BJ (cell line): ENCODE results near the gene CCDC183. TPM values are rescaled to one million over a fixed set of nuclear protein-coding genes. Genes with fewer than 3 reads are reported as not detected.
"Not testable (repeated sequence)": the region's sequence is repeated elsewhere in the genome, so short reads cannot be mapped to it uniquely, and the experiment has no call there.

Source experiments
- CTCF ChIA-PET: fragments of 350-600 bp; formaldehyde crosslinking; extraction: SDS; loops from one replicate; lab custom pipeline; 2021; ENCODE audit warnings: antibody characterized with exemption, inconsistent platforms; lab: Yijun Ruan, JAX
- POLR2A ChIA-PET: fragments of 300-600 bp; sonication (Branson Sonifier 250); formaldehyde crosslinking; extraction: SDS; loops from one replicate; lab custom pipeline; 2021; ENCODE audit warnings: antibody characterized with exemption; lab: Charles Lee
- DNase-seq: peaks from one replicate; pipeline ENCODE4 v3.0.0-alpha.2; 2011; ENCODE audit warnings: low read depth
- H3K27me3 ChIP-seq: 2 replicates; pipeline ENCODE4 v1.6.0; 2011; ENCODE audit warnings: low read length; ENCODE audit not compliant: control insufficient read depth, insufficient read depth
- H3K36me3 ChIP-seq: 2 replicates; pipeline ENCODE4 v1.5.1; 2011; ENCODE audit warnings: low read length; ENCODE audit not compliant: control insufficient read depth, insufficient read depth
- H3K4me3 ChIP-seq: 2 replicates; pipeline ENCODE4 v1.5.1; 2011; ENCODE audit warnings: low read depth, mild to moderate bottlenecking, control low read depth, low read length
- CTCF ChIP-seq: IDR thresholded peaks from 2 replicates; pipeline ENCODE4 v1.5.1; 2011; ENCODE audit warnings: low read depth, mild to moderate bottlenecking, control low read depth, inconsistent platforms, low read length, moderate library complexity; ENCODE audit not compliant: insufficient read depth
- polyA plus RNA-seq: library from polyadenylated mRNA; depleted of rRNA; stranded (reverse); fragments of >200 nt; gene quantifications from 2 replicates; pipeline ENCODE4 v1.2.3, GENCODE V29; 2011

The CCDC183 gene
- polyA plus RNA-seq, 1 experiment, result 0.20 TPM

- TF ChIP-seq CTCF, result peak; percentile 84
- DNase-seq, result peak; percentile 9
- CTCF ChIA-PET, result interaction anchor here (0.8 to 3.1 kb wide), 11 partner anchors 8 to 81 kb away, joined by 3 to 20 read pairs (median 3); partner anchors contain the start of genes AJM1 and LCN10
- POLR2A ChIA-PET, H3K4me3 ChIP-seq, H3K36me3 ChIP-seq, H3K27me3 ChIP-seq: not testable (repeated sequence)
Measured at GRCh38 chr9:136760834-136761544, 35.1 kb upstream of the CCDC183 start.

DNA sequence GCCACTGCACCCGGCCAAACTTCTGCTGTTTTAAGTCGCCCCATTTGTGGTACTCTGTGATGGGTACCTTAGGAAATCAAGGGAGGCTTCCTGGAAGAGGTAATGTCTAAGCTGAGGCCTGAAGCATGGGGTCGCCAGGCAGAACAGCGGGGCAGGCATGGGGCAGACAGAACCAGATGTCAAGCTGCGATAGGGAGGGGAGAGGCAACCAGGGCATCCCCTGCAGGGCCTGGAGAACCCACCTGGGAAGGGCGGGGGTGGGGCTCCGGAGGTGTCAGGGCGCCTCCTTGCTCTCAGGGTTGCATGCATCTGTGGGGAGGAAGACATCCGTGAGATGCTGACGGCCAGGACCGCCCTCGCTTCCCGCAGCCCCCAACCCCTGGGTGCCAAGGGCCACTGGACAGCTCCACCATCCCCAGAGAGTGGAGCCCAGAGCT is 34.6 kb upstream of the CCDC183 start:
- POLR2A ChIA-PET, result no interaction called here
- peaks cover 2% of the 10 kb centered on the region; the same call in 1 of the 2 replicates for H3K27me3 ChIP-seq
- CTCF ChIA-PET, result interaction anchor here (0.7 to 3.1 kb wide), 10 partner anchors 10 to 81 kb away, joined by 3 to 20 read pairs (median 4); partner anchors contain the start of genes AJM1 and LCN10
- H3K4me3 ChIP-seq, result no peak overlapping the region
- H3K36me3 ChIP-seq, result no peaks in the 10 kb centered on the region
- TF ChIP-seq CTCF, result no peak
- DNase-seq, result no peak

DNA sequence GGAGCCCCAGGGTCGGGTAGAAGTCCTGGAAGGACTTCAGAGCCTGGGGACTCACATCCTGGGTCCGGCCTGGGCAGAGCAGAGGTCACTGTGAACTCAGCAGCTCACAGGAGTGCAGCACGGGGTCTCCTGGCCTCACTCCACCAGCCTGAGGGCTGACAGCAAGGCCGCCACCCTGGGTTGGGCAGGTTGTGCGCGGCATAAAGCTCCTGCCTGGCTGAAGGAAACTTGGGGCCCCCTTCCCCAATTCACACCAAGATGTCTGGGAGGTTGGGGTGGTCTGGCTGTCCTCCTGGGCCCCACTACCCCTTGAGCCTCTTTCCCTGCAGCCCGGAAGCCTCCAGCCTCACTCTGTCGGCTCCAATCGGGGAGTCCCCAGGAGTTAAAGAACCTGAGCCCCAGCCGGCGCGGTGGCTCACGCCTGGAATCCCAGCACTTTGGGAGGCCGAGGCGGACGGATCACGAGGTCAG is 33.9 kb upstream of the CCDC183 start:
- TF ChIP-seq CTCF, result no peak
- peaks cover 2% of the 10 kb centered on the region; the same call in 1 of the 2 replicates for H3K27me3 ChIP-seq
- H3K36me3 ChIP-seq, result no peaks in the 10 kb centered on the region
- ChIA-PET POLR2A (no interaction called here), CTCF (interaction anchor here (0.7 to 3.1 kb wide), 6 partner anchors 9 to 80 kb away, joined by 3 to 20 read pairs (median 4); partner anchors contain the start of gene AJM1)
- no peak overlapping the region for H3K4me3 ChIP-seq
- no peak for DNase-seq

DNA sequence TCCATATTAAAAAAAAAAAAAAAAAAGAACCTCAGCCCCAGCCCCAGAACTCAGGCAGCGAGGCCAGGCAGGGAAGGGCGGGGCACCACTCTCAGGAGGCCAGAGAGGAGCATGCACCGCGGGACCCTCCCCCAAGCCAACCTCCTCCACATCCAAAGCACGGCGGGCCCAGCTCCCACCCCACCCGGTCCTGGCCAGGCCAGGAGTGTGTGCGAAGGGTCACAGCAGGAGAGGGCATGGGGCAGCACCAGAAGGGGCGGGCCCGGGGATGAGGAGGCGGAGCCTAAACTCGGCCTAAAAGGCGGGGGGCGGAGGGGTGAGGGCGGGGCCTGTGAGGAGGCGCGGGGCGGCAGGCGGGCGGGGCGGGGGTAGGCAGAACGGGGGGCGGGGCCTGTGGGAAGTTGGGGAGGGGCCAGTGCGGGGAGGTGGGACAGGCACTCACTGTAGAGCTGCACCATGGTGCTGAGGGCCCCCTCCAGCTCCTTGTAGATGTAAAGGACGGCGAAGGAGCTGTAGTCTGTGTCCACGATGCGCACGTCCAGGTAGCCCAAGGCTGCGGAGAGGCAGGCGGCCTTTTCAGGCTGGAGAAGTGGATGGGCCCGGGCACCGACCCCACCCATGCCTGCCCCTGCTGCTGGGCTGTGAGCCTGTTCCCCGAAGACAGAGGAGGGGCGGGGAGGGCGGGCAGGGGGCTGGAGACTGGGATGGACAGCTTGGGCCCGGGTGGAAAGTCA is 33.1 kb upstream of the CCDC183 start:
- ChIA-PET CTCF (interaction anchor here (1.1 to 2.7 kb wide), 2 partner anchors 8 to 23 kb away, joined by 3 to 10 read pairs; no protein-coding TSS in a partner anchor), POLR2A (no interaction called here)
- H3K36me3 ChIP-seq, result no peaks in the 10 kb centered on the region
- no peak for TF ChIP-seq CTCF
- DNase-seq, result no peak
- peaks cover 6% of the 10 kb centered on the region for H3K27me3 ChIP-seq
- H3K4me3 ChIP-seq, result no peak overlapping the region

GRCh38 chr9:136763649-136764035 is 32.5 kb upstream of the CCDC183 start:
- TF ChIP-seq CTCF, result no peak
- CTCF ChIA-PET, result interaction anchor here (1.1 kb wide), 1 partner anchor 22 kb away, joined by 3 read pairs; no protein-coding TSS in a partner anchor
- DNase-seq, result no peak
- no peak overlapping the region for H3K4me3 ChIP-seq
- no peaks in the 10 kb centered on the region for H3K36me3 ChIP-seq
- POLR2A ChIA-PET, result no interaction called here
- peaks cover 6% of the 10 kb centered on the region for H3K27me3 ChIP-seq
